ENCODE results near the gene KIRREL1.

Gene KIRREL1

GRCh38 chr1:158093376-158093775 lies 99.9 kb downstream of the KIRREL1 start:
- Histone ChIP-seq H3K9me3 (ENCODE audit: control insufficient read depth in 2 of 2, low read length in 2 of 2) (no peaks in the 10 kb centered on the region), H3K27ac (ENCODE audit: low read length) (no peak overlapping the region), H3K27me3 (ENCODE audit: control insufficient read depth in 1 of 2, insufficient read depth in 2 of 2, low read length in 2 of 2) (no peaks in the 10 kb centered on the region), H3K36me3 (ENCODE audit: control insufficient read depth in 2 of 2, insufficient read depth in 2 of 2, low read length in 2 of 2) (peaks cover 20 to 48% of the 10 kb centered on the region in 2 donors), H3K9ac (ENCODE audit: low read length in 2 of 2) (no peak overlapping the region), H3K4me1 (ENCODE audit: control insufficient read depth, insufficient read depth, low read length) (no peaks in the 10 kb centered on the region), H3K4me3 (ENCODE audit: low read length in 2 of 2) (no peak overlapping the region)

GRCh38 chr1:158094571-158094970 lies 101.1 kb downstream of the KIRREL1 start:
- Histone ChIP-seq H3K36me3 (ENCODE audit: control insufficient read depth in 2 of 2, insufficient read depth in 2 of 2, low read length in 2 of 2) (peaks cover 13 to 39% of the 10 kb centered on the region in 2 donors), H3K27me3 (ENCODE audit: control insufficient read depth in 1 of 2, insufficient read depth in 2 of 2, low read length in 2 of 2) (no peaks in the 10 kb centered on the region), H3K4me1 (ENCODE audit: control insufficient read depth, insufficient read depth, low read length) (no peaks in the 10 kb centered on the region), H3K4me3 (ENCODE audit: low read length in 2 of 2) (no peak overlapping the region), H3K27ac (ENCODE audit: low read length) (no peak overlapping the region), H3K9me3 (ENCODE audit: control insufficient read depth in 2 of 2, low read length in 2 of 2) (no peaks in the 10 kb centered on the region), H3K9ac (ENCODE audit: low read length in 2 of 2) (no peak overlapping the region)

GRCh38 chr1:158095737-158096335 lies 102.4 kb downstream of the KIRREL1 start:
- Histone ChIP-seq H3K9ac (ENCODE audit: low read length in 2 of 2) (no peak overlapping the region), H3K4me1 (ENCODE audit: control insufficient read depth, insufficient read depth, low read length) (no peaks in the 10 kb centered on the region), H3K27ac (ENCODE audit: low read length) (no peak overlapping the region), H3K4me3 (ENCODE audit: low read length in 2 of 2) (no peak overlapping the region), H3K36me3 (ENCODE audit: control insufficient read depth in 2 of 2, insufficient read depth in 2 of 2, low read length in 2 of 2) (peaks cover 11 to 30% of the 10 kb centered on the region in 2 donors), H3K27me3 (ENCODE audit: control insufficient read depth in 1 of 2, insufficient read depth in 2 of 2, low read length in 2 of 2) (no peaks in the 10 kb centered on the region), H3K9me3 (ENCODE audit: control insufficient read depth in 2 of 2, low read length in 2 of 2) (no peaks in the 10 kb centered on the region)

- Histone ChIP-seq H3K27ac (ENCODE audit: low read length) (no peak overlapping the region), H3K4me3 (ENCODE audit: low read length in 2 of 2) (no peak overlapping the region), H3K4me1 (ENCODE audit: control insufficient read depth, insufficient read depth, low read length) (no peaks in the 10 kb centered on the region), H3K27me3 (ENCODE audit: control insufficient read depth in 1 of 2, insufficient read depth in 2 of 2, low read length in 2 of 2) (no peaks in the 10 kb centered on the region), H3K9ac (ENCODE audit: low read length in 2 of 2) (no peak overlapping the region), H3K9me3 (ENCODE audit: control insufficient read depth in 2 of 2, low read length in 2 of 2) (no peaks in the 10 kb centered on the region), H3K36me3 (ENCODE audit: control insufficient read depth in 2 of 2, insufficient read depth in 2 of 2, low read length in 2 of 2) (peaks cover under 1 to 14% of the 10 kb centered on the region in 2 donors)
These were observed 104.8 kb downstream of the KIRREL1 start for GRCh38 chr1:158098256-158098655.

- Histone ChIP-seq H3K9me3 (ENCODE audit: control insufficient read depth in 2 of 2, low read length in 2 of 2) (no peaks in the 10 kb centered on the region), H3K4me3 (ENCODE audit: low read length in 2 of 2) (no peak overlapping the region), H3K36me3 (ENCODE audit: control insufficient read depth in 2 of 2, insufficient read depth in 2 of 2, low read length in 2 of 2) (peaks cover 0 to 6% of the 10 kb centered on the region in 2 donors)
These were observed 105.7 kb downstream of the KIRREL1 start for GRCh38 chr1:158099185-158099584.

GRCh38 chr1:158100498-158100897 lies 107.1 kb downstream of the KIRREL1 start:
- Histone ChIP-seq H3K9me3 (ENCODE audit: control insufficient read depth in 2 of 2, low read length in 2 of 2) (no peaks in the 10 kb centered on the region), H3K36me3 (ENCODE audit: control insufficient read depth in 2 of 2, insufficient read depth in 2 of 2, low read length in 2 of 2) (no peaks in the 10 kb centered on the region), H3K4me1 (ENCODE audit: control insufficient read depth, insufficient read depth, low read length) (no peaks in the 10 kb centered on the region), H3K27ac (ENCODE audit: low read length) (no peak overlapping the region), H3K9ac (ENCODE audit: low read length in 2 of 2) (no peak overlapping the region), H3K27me3 (ENCODE audit: control insufficient read depth in 1 of 2, insufficient read depth in 2 of 2, low read length in 2 of 2) (peaks cover 6 to 8% of the 10 kb centered on the region in 2 donors), H3K4me3 (ENCODE audit: low read length in 2 of 2) (no peak overlapping the region)

More at GRCh38 chr1:158099185-158099584, 105.7 kb downstream of the KIRREL1 start:
- H3K27ac ChIP-seq (ENCODE audit: low read length), result no peak overlapping the region
- H3K4me1 ChIP-seq (ENCODE audit: control insufficient read depth, insufficient read depth, low read length), result no peaks in the 10 kb centered on the region
- H3K9ac ChIP-seq (ENCODE audit: low read length in 2 of 2), result no peak overlapping the region
- peaks cover 0 to 4% of the 10 kb centered on the region in 2 donors for H3K27me3 ChIP-seq (ENCODE audit: control insufficient read depth in 1 of 2, insufficient read depth in 2 of 2, low read length in 2 of 2)

GRCh38 chr1:158101455-158101854 lies 108.0 kb downstream of the KIRREL1 start:
- Histone ChIP-seq H3K27me3 (ENCODE audit: control insufficient read depth in 1 of 2, insufficient read depth in 2 of 2, low read length in 2 of 2) (peaks cover 6 to 8% of the 10 kb centered on the region in 2 donors), H3K9ac (ENCODE audit: low read length in 2 of 2) (no peak overlapping the region), H3K9me3 (ENCODE audit: control insufficient read depth in 2 of 2, low read length in 2 of 2) (no peaks in the 10 kb centered on the region), H3K27ac (ENCODE audit: low read length) (no peak overlapping the region), H3K4me1 (ENCODE audit: control insufficient read depth, insufficient read depth, low read length) (no peaks in the 10 kb centered on the region), H3K4me3 (ENCODE audit: low read length in 2 of 2) (no peak overlapping the region), H3K36me3 (ENCODE audit: control insufficient read depth in 2 of 2, insufficient read depth in 2 of 2, low read length in 2 of 2) (no peaks in the 10 kb centered on the region)

GRCh38 chr1:158101927-158102326 lies 108.5 kb downstream of the KIRREL1 start:
- no peak overlapping the region for H3K27ac ChIP-seq (ENCODE audit: low read length)
- H3K9ac ChIP-seq (ENCODE audit: low read length in 2 of 2), result no peak overlapping the region
- H3K36me3 ChIP-seq (ENCODE audit: control insufficient read depth in 2 of 2, insufficient read depth in 2 of 2, low read length in 2 of 2), result no peaks in the 10 kb centered on the region
- no peaks in the 10 kb centered on the region for H3K9me3 ChIP-seq (ENCODE audit: control insufficient read depth in 2 of 2, low read length in 2 of 2)
- no peak overlapping the region for H3K4me3 ChIP-seq (ENCODE audit: low read length in 2 of 2)
- no peaks in the 10 kb centered on the region for H3K4me1 ChIP-seq (ENCODE audit: control insufficient read depth, insufficient read depth, low read length)
- H3K27me3 ChIP-seq (ENCODE audit: control insufficient read depth in 1 of 2, insufficient read depth in 2 of 2, low read length in 2 of 2), result peaks cover 8 to 10% of the 10 kb centered on the region in 2 donors

- peaks cover 8 to 10% of the 10 kb centered on the region in 2 donors for H3K27me3 ChIP-seq (ENCODE audit: control insufficient read depth in 1 of 2, insufficient read depth in 2 of 2, low read length in 2 of 2)
- H3K27ac ChIP-seq (ENCODE audit: low read length), result no peak overlapping the region
- no peaks in the 10 kb centered on the region for H3K36me3 ChIP-seq (ENCODE audit: control insufficient read depth in 2 of 2, insufficient read depth in 2 of 2, low read length in 2 of 2)
- no peak overlapping the region for H3K9ac ChIP-seq (ENCODE audit: low read length in 2 of 2)
- no peak overlapping the region for H3K4me3 ChIP-seq (ENCODE audit: low read length in 2 of 2)
- no peaks in the 10 kb centered on the region for H3K4me1 ChIP-seq (ENCODE audit: control insufficient read depth, insufficient read depth, low read length)
- H3K9me3 ChIP-seq (ENCODE audit: control insufficient read depth in 2 of 2, low read length in 2 of 2), result no peaks in the 10 kb centered on the region
These were observed 109.6 kb downstream of the KIRREL1 start for GRCh38 chr1:158102881-158103674.

- Histone ChIP-seq H3K27me3 (ENCODE audit: control insufficient read depth in 1 of 2, insufficient read depth in 2 of 2, low read length in 2 of 2) (peaks cover 8 to 10% of the 10 kb centered on the region in 2 donors), H3K9me3 (ENCODE audit: control insufficient read depth in 2 of 2, low read length in 2 of 2) (no peaks in the 10 kb centered on the region), H3K36me3 (ENCODE audit: control insufficient read depth in 2 of 2, insufficient read depth in 2 of 2, low read length in 2 of 2) (no peaks in the 10 kb centered on the region), H3K4me3 (ENCODE audit: low read length in 2 of 2) (no peak overlapping the region), H3K4me1 (ENCODE audit: control insufficient read depth, insufficient read depth, low read length) (no peaks in the 10 kb centered on the region), H3K27ac (ENCODE audit: low read length) (no peak overlapping the region), H3K9ac (ENCODE audit: low read length in 2 of 2) (no peak overlapping the region)
These were observed 110.5 kb downstream of the KIRREL1 start for GRCh38 chr1:158103861-158104522.
